Activated CD8-positive, alpha-beta T cell treated with anti-CD3 and anti-CD28 coated beads for 36 hours (primary cell): ENCODE results near the gene SLC26A1. TPM values are rescaled to one million over a fixed set of nuclear protein-coding genes. Genes with fewer than 3 reads are reported as not detected.

ENCODE experiments used
- ATAC-seq: fragments of 200-7000 bp; cut with Tn5 transposase; one replicate; pipeline ENCODE4 v1.10.0; 2021; ENCODE audit warnings: mild to moderate bottlenecking, moderate library complexity
- CTCF ChIA-PET: fragments of 350-600 bp; sonication (Branson Sonifier 250); formaldehyde crosslinking; loops from one replicate; lab custom pipeline; 2021; ENCODE audit warnings: antibody characterized with exemption; lab: Charles Lee
- POLR2A ChIA-PET: fragments of 350-600 bp; sonication (Branson Sonifier 250); formaldehyde crosslinking; loops from one replicate; lab custom pipeline; 2021; ENCODE audit warnings: antibody characterized with exemption; lab: Charles Lee
- DNase-seq: peaks from one replicate; pipeline ENCODE4 v3.0.0-alpha.2; 2020
- H3K27ac Mint-ChIP-seq: one replicate; pipeline ENCODE4 v1.8.0; 2021; ENCODE audit warnings: mild to moderate bottlenecking, mixed read lengths
- H3K27me3 Mint-ChIP-seq: one replicate; pipeline ENCODE4 v1.8.0; 2021; ENCODE audit warnings: mixed read lengths
- H3K36me3 Mint-ChIP-seq: one replicate; pipeline ENCODE4 v1.8.0; 2021; ENCODE audit warnings: low read depth, mixed read lengths
- H3K4me1 Mint-ChIP-seq: one replicate; pipeline ENCODE4 v1.8.0; 2021; ENCODE audit warnings: low read depth, mixed read lengths
- H3K4me3 Mint-ChIP-seq: one replicate; pipeline ENCODE4 v1.8.0; 2021; ENCODE audit warnings: mild to moderate bottlenecking, moderate library complexity, mixed read lengths
- H3K9me3 Mint-ChIP-seq: one replicate; pipeline ENCODE4 v1.8.0; 2021; ENCODE audit warnings: mixed read lengths
- CTCF ChIP-seq: fragments of 200-600 bp; IDR thresholded peaks from one replicate; pipeline ENCODE4 v1.8.0; 2022; ENCODE audit warnings: antibody characterized with exemption, mild to moderate bottlenecking
- intact Hi-C: fragments of 100-400 bp; cut with micrococcal nuclease; formaldehyde crosslinking; loops from one replicate; pipeline ENCODE4 v1.10.0; 2022
- total RNA-seq, 2 experiments: library from RNA; stranded (reverse); gene quantifications; one replicate each; pipeline ENCODE4 v1.2.3, GENCODE V29; 2021

The SLC26A1 gene
- total RNA-seq, 2 experiments from 2014 or later, result 0.27 TPM; not detected in 1

- intact Hi-C loops, result no loop called here
- Mint-ChIP-seq H3K4me3 (no peak overlapping the region), H3K27me3 (no peaks in the 10 kb centered on the region), H3K27ac (no peak overlapping the region), H3K4me1 (no peaks in the 10 kb centered on the region), H3K36me3 (no peaks in the 10 kb centered on the region), H3K9me3 (no peaks in the 10 kb centered on the region)
- ChIA-PET POLR2A (no interaction called here), CTCF (no interaction called here)
- TF ChIP-seq CTCF, result no peak
- no peak for DNase-seq
- no peak for ATAC-seq
Measured at GRCh38 chr4:1031346-1031745, 38.1 kb upstream of the SLC26A1 start.

GRCh38 chr4:1030559-1030958 lies 37.4 kb upstream of the SLC26A1 start:
- intact Hi-C loops, result no loop called here
- Mint-ChIP-seq H3K4me3 (no peak overlapping the region), H3K36me3 (peaks cover 6% of the 10 kb centered on the region), H3K27me3 (no peaks in the 10 kb centered on the region), H3K4me1 (peaks cover 6% of the 10 kb centered on the region), H3K9me3 (no peaks in the 10 kb centered on the region), H3K27ac (no peak overlapping the region)
- ATAC-seq (no peak), DNase-seq (no peak)
- TF ChIP-seq CTCF, result no peak
- ChIA-PET POLR2A (no interaction called here), CTCF (no interaction called here)

- Mint-ChIP-seq H3K4me1 (peaks cover 6% of the 10 kb centered on the region), H3K36me3 (peaks cover 11% of the 10 kb centered on the region), H3K27me3 (no peaks in the 10 kb centered on the region), H3K9me3 (no peaks in the 10 kb centered on the region), H3K27ac (no peak overlapping the region), H3K4me3 (no peak overlapping the region)
- no peak for DNase-seq
- ChIA-PET CTCF (no interaction called here), POLR2A (no interaction called here)
- no peak for ATAC-seq
- no peak for TF ChIP-seq CTCF
- intact Hi-C loops, result no loop called here
Measured at GRCh38 chr4:1030031-1030430, 36.8 kb upstream of the SLC26A1 start.

- ChIA-PET CTCF (no interaction called here), POLR2A (interaction anchor here (0.7 kb wide), 1 partner anchor 274 kb away, joined by 4 read pairs; no protein-coding TSS in a partner anchor)
- no peak for ATAC-seq
- DNase-seq, result no peak
- Mint-ChIP-seq H3K36me3 (peaks cover 11% of the 10 kb centered on the region), H3K27ac (no peak overlapping the region), H3K27me3 (no peaks in the 10 kb centered on the region), H3K9me3 (no peaks in the 10 kb centered on the region), H3K4me3 (no peak overlapping the region), H3K4me1 (peaks cover 6% of the 10 kb centered on the region)
- intact Hi-C loops, result no loop called here
- TF ChIP-seq CTCF, result no peak
Measured at GRCh38 chr4:1029529-1029928, 36.3 kb upstream of the SLC26A1 start.

- DNase-seq (no peak), ATAC-seq (no peak)
- Mint-ChIP-seq H3K9me3 (no peaks in the 10 kb centered on the region), H3K27me3 (no peaks in the 10 kb centered on the region), H3K36me3 (peaks cover 11% of the 10 kb centered on the region), H3K27ac (no peak overlapping the region), H3K4me1 (peaks cover 6% of the 10 kb centered on the region), H3K4me3 (no peak overlapping the region)
- POLR2A ChIA-PET, result interaction anchor here (0.7 kb wide), 1 partner anchor 275 kb away, joined by 4 read pairs; no protein-coding TSS in a partner anchor
- intact Hi-C loops, result no loop called here
- no peak for TF ChIP-seq CTCF
- CTCF ChIA-PET, result no interaction called here
Measured at GRCh38 chr4:1028574-1029220, 35.5 kb upstream of the SLC26A1 start.
